Measurements from ENCODE around the gene CTBS. TPM values are rescaled to one million over a fixed set of nuclear protein-coding genes. Genes with fewer than 3 reads are reported as not detected.
"Not testable (repeated sequence)": the region's sequence is repeated elsewhere in the genome, so short reads cannot be mapped to it uniquely, and the experiment has no call there.

CTBS gene
- polyA plus RNA-seq, 2 of the 4 experiments (the other 2 are of a cell fraction), result 6.7 to 25.3 TPM

GRCh38 chr1:84598846-84599741 lies 24.9 kb upstream of the CTBS start (continued):
- no peak for TF ChIP-seq PHF8 (IDR thresholded peaks at IDR 0.05; ENCODE audit: borderline replicate concordance, low read depth)
- no peak for TF ChIP-seq FOSB (CRISPR knock-in tag; IDR thresholded peaks at IDR 0.05)
- TF ChIP-seq ZC3H11A (IDR thresholded peaks at IDR 0.05), result no peak

GRCh38 chr1:84598418-84598817 lies 24.2 kb upstream of the CTBS start:
- ATAC-seq, result no peak
- Histone ChIP-seq H3K27ac (no peak overlapping the region), H3K4me2 (no peak overlapping the region), H3K4me1 (no peaks in the 10 kb centered on the region), H3K4me3 (no peak overlapping the region), H3K9me3 (peaks cover 3% of the 10 kb centered on the region; the same call in 1 of the 3 replicates)
- TF ChIP-seq POLR2A (IDR thresholded peaks at IDR 0.05; ENCODE audit: low read length) (no peak), SREBF2 (IDR thresholded peaks at IDR 0.05) (no peak), PBX3 (IDR thresholded peaks at IDR 0.05) (no peak), ZNF302 (CRISPR knock-in tag; IDR thresholded peaks at IDR 0.05) (no peak), PHF8 (IDR thresholded peaks at IDR 0.05; ENCODE audit: borderline replicate concordance, low read depth) (no peak), ESRRA (IDR thresholded peaks at IDR 0.05; ENCODE audit: borderline replicate concordance, low read length) (no peak), MYC (IDR thresholded peaks at IDR 0.05; ENCODE audit: borderline replicate concordance, low read length) (no peak)
- ChIA-PET POLR2A (no interaction called here), CTCF (no interaction called here)
- no peak for FAIRE-seq
- WGBS (ENCODE audit: missing lambda C conversion rate), result 94% methylated on average over 3 of the region's 3 CpGs
- DNase-seq (ENCODE audit: low read depth in 1 of 2, low spot score in 1 of 2), result no peak

- no peak for ATAC-seq
- Histone ChIP-seq H3K27ac (no peak overlapping the region), H3K4me1 (no peaks in the 10 kb centered on the region), H3K4me3 (no peak overlapping the region), H3K4me2 (no peak overlapping the region), H3K9me3 (peaks cover 4% of the 10 kb centered on the region; the same call in 1 of the 3 replicates)
- DNase-seq (ENCODE audit: low read depth in 1 of 2, low spot score in 1 of 2), result no peak
- TF ChIP-seq SREBF2 (IDR thresholded peaks at IDR 0.05), result no peak
- TF ChIP-seq POLR2A (IDR thresholded peaks at IDR 0.05; ENCODE audit: low read length), result no peak
- no peak for FAIRE-seq
- CTCF ChIA-PET, result no interaction called here
- 69% methylated on average over 1 of the region's 1 CpG for WGBS (ENCODE audit: missing lambda C conversion rate)
- POLR2A ChIA-PET, result no interaction called here
Observed at GRCh38 chr1:84597011-84597410, 22.8 kb upstream of the CTBS start.

- POLR2A ChIA-PET; H3K27ac ChIP-seq; H3K4me3 ChIP-seq; DNase-seq (ENCODE audit: low read depth in 1 of 2, low spot score in 1 of 2); H3K9me3 ChIP-seq; H3K4me1 ChIP-seq; H3K4me2 ChIP-seq; FAIRE-seq; ATAC-seq: not testable (repeated sequence)
- 47% methylated on average over 2 of the region's 2 CpGs for whole genome bisulfite sequencing (ENCODE audit: missing lambda C conversion rate)
- CTCF ChIA-PET, result interaction anchor here (1.6 kb wide), 1 partner anchor 25 kb away, joined by 3 read pairs; no protein-coding TSS in a partner anchor
Observed at GRCh38 chr1:84594959-84595358, 20.7 kb upstream of the CTBS start.

GRCh38 chr1:84587099-84587498 lies 12.9 kb upstream of the CTBS start:
- no peak for TF ChIP-seq ESRRA (IDR thresholded peaks at IDR 0.05; ENCODE audit: borderline replicate concordance, low read length)
- no peak for TF ChIP-seq POLR2AphosphoS2 (conservative IDR thresholded peaks at IDR 0.05; ENCODE audit: low read length)
- no peak for TF ChIP-seq EP300 (IDR thresholded peaks at IDR 0.05)
- no peak for TF ChIP-seq MAFK (IDR thresholded peaks at IDR 0.05; ENCODE audit: partially characterized antibody)
- no peak for TF ChIP-seq SREBF2 (IDR thresholded peaks at IDR 0.05)
- TF ChIP-seq USF2 (IDR thresholded peaks at IDR 0.05), result no peak
- no peak for TF ChIP-seq RFX5 (IDR thresholded peaks at IDR 0.05)
- TF ChIP-seq EHMT2 (IDR thresholded peaks at IDR 0.05; ENCODE audit: low read depth), result no peak
- no peak for TF ChIP-seq MAZ (IDR thresholded peaks at IDR 0.05; ENCODE audit: borderline replicate concordance, low read depth, low read length)
- TF ChIP-seq FOXS1 (CRISPR knock-in tag; IDR thresholded peaks at IDR 0.05), result no peak
- no peak for TF ChIP-seq ZSCAN20 (CRISPR knock-in tag; IDR thresholded peaks at IDR 0.05)
- no peak for TF ChIP-seq CHD2 (IDR thresholded peaks at IDR 0.05; ENCODE audit: low read length, partially characterized antibody)
- TF ChIP-seq FOSL2 (IDR thresholded peaks at IDR 0.05), result no peak
- TF ChIP-seq FOSL2 (CRISPR knock-in tag; IDR thresholded peaks at IDR 0.05), result no peak
- Histone ChIP-seq H3K9me3 (no peaks in the 10 kb centered on the region), H3K4me3 (no peak overlapping the region), H3K4me1 (no peaks in the 10 kb centered on the region), H3K4me2 (no peak overlapping the region), H3K27ac (no peak overlapping the region)
- ATAC-seq (no peak), FAIRE-seq (no peak), DNase-seq (ENCODE audit: low read depth in 1 of 2, low spot score in 1 of 2) (no peak)
- CTCF ChIA-PET, result interaction anchor here (0.7 kb wide), 1 partner anchor 16 kb away, joined by 3 read pairs; no protein-coding TSS in a partner anchor
- POLR2A ChIA-PET, result no interaction called here
- WGBS (ENCODE audit: missing lambda C conversion rate), result 60% methylated on average over 3 of the region's 3 CpGs

Measured in A549 (cell line).